Activated CD4-positive, alpha-beta memory T cell treated with anti-CD3 and anti-CD28 coated beads for 36 hours (primary cell): ENCODE measurements around the gene SELENOF. TPM values are rescaled to one million over a fixed set of nuclear protein-coding genes. Genes with fewer than 3 reads are reported as not detected.
"Not testable (repeated sequence)": the region's sequence is repeated elsewhere in the genome, so short reads cannot be mapped to it uniquely, and the experiment has no call there.

Source experiments
- CTCF ChIA-PET: fragments of 350-600 bp; sonication (Branson Sonifier 250); formaldehyde crosslinking; loops from one replicate; lab custom pipeline; 2021; ENCODE audit warnings: antibody characterized with exemption, inconsistent platforms; lab: Charles Lee
- POLR2A ChIA-PET: fragments of 350-600 bp; sonication (Branson Sonifier 250); formaldehyde crosslinking; loops from one replicate; lab custom pipeline; 2021; ENCODE audit warnings: antibody characterized with exemption; lab: Charles Lee
- DNase-seq: peaks from one replicate; pipeline ENCODE4 v3.0.0-alpha.2; 2020
- H3K27ac Mint-ChIP-seq: one replicate; pipeline ENCODE4 v1.8.0; 2021; ENCODE audit warnings: mixed read lengths
- H3K27me3 Mint-ChIP-seq: one replicate; pipeline ENCODE4 v1.8.0; 2021; ENCODE audit warnings: mixed read lengths
- H3K36me3 Mint-ChIP-seq: one replicate; pipeline ENCODE4 v1.8.0; 2021; ENCODE audit warnings: mixed read lengths
- H3K4me1 Mint-ChIP-seq: one replicate; pipeline ENCODE4 v1.8.0; 2021; ENCODE audit warnings: low read depth, mixed read lengths
- H3K4me3 Mint-ChIP-seq: one replicate; pipeline ENCODE4 v1.8.0; 2021; ENCODE audit warnings: mild to moderate bottlenecking, mixed read lengths
- H3K9me3 Mint-ChIP-seq: one replicate; pipeline ENCODE4 v1.8.0; 2021; ENCODE audit warnings: mixed read lengths
- intact Hi-C: fragments of 100-400 bp; cut with micrococcal nuclease; formaldehyde crosslinking; loops from one replicate; pipeline ENCODE4 v1.15.1; 2023
- total RNA-seq, 2 experiments: library from RNA; stranded (reverse); gene quantifications; one replicate each; pipeline ENCODE4 v1.2.3, GENCODE V29; 2021

The SELENOF gene
- total RNA-seq, 2 experiments from 2014 or later: 127 to 139 TPM

GRCh38 chr1:86871001-86871400 is 42.9 kb downstream of the SELENOF start:
- no peaks in the 10 kb centered on the region for H3K9me3 Mint-ChIP-seq
- ChIA-PET POLR2A (no interaction called here), CTCF (interaction anchor here (1.4 kb wide), 1 partner anchor 13 kb away, joined by 3 read pairs; no protein-coding TSS in a partner anchor)
- no peaks in the 10 kb centered on the region for H3K27me3 Mint-ChIP-seq
- peaks cover 9% of the 10 kb centered on the region for H3K36me3 Mint-ChIP-seq
- intact Hi-C loops: no loop called here
- peaks cover 18% of the 10 kb centered on the region for H3K4me1 Mint-ChIP-seq
- no peak for DNase-seq
- no peak overlapping the region for H3K4me3 Mint-ChIP-seq
- no peak overlapping the region for H3K27ac Mint-ChIP-seq

- CTCF ChIA-PET: no interaction called here
These were observed 45.4 kb downstream of the SELENOF start for GRCh38 chr1:86868477-86868876.

GRCh38 chr1:86867278-86867677 is 46.6 kb downstream of the SELENOF start:
- POLR2A ChIA-PET, CTCF ChIA-PET, DNase-seq, H3K9me3 Mint-ChIP-seq, H3K27ac Mint-ChIP-seq, H3K36me3 Mint-ChIP-seq, H3K27me3 Mint-ChIP-seq, H3K4me3 Mint-ChIP-seq: not testable (repeated sequence)
- intact Hi-C loops: loop anchor here (5.0 kb wide), 1 partner anchor 45 kb away; the partner anchor contains the start of genes HS2ST1 and SELENOF
- peaks cover 18% of the 10 kb centered on the region for H3K4me1 Mint-ChIP-seq

More at GRCh38 chr1:86868477-86868876, 45.4 kb downstream of the SELENOF start:
- Mint-ChIP-seq H3K9me3 (no peaks in the 10 kb centered on the region), H3K4me1 (peaks cover 18% of the 10 kb centered on the region), H3K27me3 (no peaks in the 10 kb centered on the region), H3K36me3 (peaks cover 5% of the 10 kb centered on the region), H3K27ac (peak overlapping the region; percentile 21), H3K4me3 (no peak overlapping the region)
- intact Hi-C loops: loop anchor here (5.0 kb wide), 1 partner anchor 44 kb away; the partner anchor contains the start of genes HS2ST1 and SELENOF
- no peak for DNase-seq
- POLR2A ChIA-PET: no interaction called here

GRCh38 chr1:86866665-86867064 is 47.3 kb downstream of the SELENOF start:
- H3K9me3 Mint-ChIP-seq: no peaks in the 10 kb centered on the region
- CTCF ChIA-PET: no interaction called here
- H3K27me3 Mint-ChIP-seq: no peaks in the 10 kb centered on the region
- intact Hi-C loops: loop anchor here (5.0 kb wide), 1 partner anchor 46 kb away; the partner anchor contains the start of genes HS2ST1 and SELENOF
- peaks cover 4% of the 10 kb centered on the region for H3K36me3 Mint-ChIP-seq
- no peak overlapping the region for H3K27ac Mint-ChIP-seq
- H3K4me3 Mint-ChIP-seq: no peak overlapping the region
- no peak for DNase-seq
- POLR2A ChIA-PET: no interaction called here
- peaks cover 18% of the 10 kb centered on the region for H3K4me1 Mint-ChIP-seq

- H3K4me1 Mint-ChIP-seq: peaks cover 18% of the 10 kb centered on the region
- H3K27ac Mint-ChIP-seq: no peak overlapping the region
- ChIA-PET CTCF (no interaction called here), POLR2A (no interaction called here)
- H3K36me3 Mint-ChIP-seq: peaks cover 6% of the 10 kb centered on the region
- no peaks in the 10 kb centered on the region for H3K27me3 Mint-ChIP-seq
- DNase-seq: peak; percentile 20
- intact Hi-C loops: loop anchor here (5.0 kb wide), 1 partner anchor 46 kb away; the partner anchor contains the start of genes HS2ST1 and SELENOF
- H3K9me3 Mint-ChIP-seq: no peaks in the 10 kb centered on the region
- H3K4me3 Mint-ChIP-seq: no peak overlapping the region
These were observed 47.8 kb downstream of the SELENOF start for GRCh38 chr1:86865973-86866637.

GRCh38 chr1:86862920-86863319 is 51.0 kb downstream of the SELENOF start:
- ChIA-PET CTCF (interaction anchor here (0.6 kb wide), 1 partner anchor 9 kb away, joined by 5 read pairs; no protein-coding TSS in a partner anchor), POLR2A (no interaction called here)
- Mint-ChIP-seq H3K4me1 (peaks cover 10% of the 10 kb centered on the region), H3K4me3 (no peak overlapping the region), H3K27me3 (no peaks in the 10 kb centered on the region), H3K36me3 (peaks cover 7% of the 10 kb centered on the region), H3K9me3 (no peaks in the 10 kb centered on the region), H3K27ac (no peak overlapping the region)
- no peak for DNase-seq
- intact Hi-C loops: no loop called here

GRCh38 chr1:86861424-86861823 is 52.5 kb downstream of the SELENOF start:
- Mint-ChIP-seq H3K4me3 (no peak overlapping the region), H3K4me1 (peaks cover 4% of the 10 kb centered on the region), H3K27me3 (no peaks in the 10 kb centered on the region), H3K27ac (no peak overlapping the region), H3K36me3 (peaks cover 4% of the 10 kb centered on the region), H3K9me3 (no peaks in the 10 kb centered on the region)
- ChIA-PET POLR2A (interaction anchor here (0.6 kb wide), 1 partner anchor 1340 kb away, joined by 4 read pairs; no protein-coding TSS in a partner anchor), CTCF (no interaction called here)
- intact Hi-C loops: no loop called here
- no peak for DNase-seq

- ChIA-PET POLR2A (no interaction called here), CTCF (no interaction called here)
- H3K27ac Mint-ChIP-seq: no peak overlapping the region
These were observed 53.5 kb downstream of the SELENOF start for GRCh38 chr1:86860424-86860823.

GRCh38 chr1:86860020-86860419 is 53.9 kb downstream of the SELENOF start:
- no peaks in the 10 kb centered on the region for H3K9me3 Mint-ChIP-seq
- POLR2A ChIA-PET: no interaction called here

More at GRCh38 chr1:86860424-86860823, 53.5 kb downstream of the SELENOF start:
- no peaks in the 10 kb centered on the region for H3K9me3 Mint-ChIP-seq
- intact Hi-C loops: no loop called here
- H3K36me3 Mint-ChIP-seq: peaks cover 2% of the 10 kb centered on the region
- no peaks in the 10 kb centered on the region for H3K27me3 Mint-ChIP-seq
- DNase-seq: no peak
- no peaks in the 10 kb centered on the region for H3K4me1 Mint-ChIP-seq
- no peak overlapping the region for H3K4me3 Mint-ChIP-seq

GRCh38 chr1:86858524-86859261 is 55.2 kb downstream of the SELENOF start:
- Mint-ChIP-seq H3K36me3 (peaks cover 2% of the 10 kb centered on the region), H3K4me3 (no peak overlapping the region), H3K27ac (no peak overlapping the region), H3K27me3 (no peaks in the 10 kb centered on the region), H3K9me3 (no peaks in the 10 kb centered on the region), H3K4me1 (no peaks in the 10 kb centered on the region)
- ChIA-PET POLR2A (interaction anchor here (1.2 kb wide), 1 partner anchor 31 kb away, joined by 4 read pairs; no protein-coding TSS in a partner anchor), CTCF (interaction anchor here (1.2 kb wide), 1 partner anchor 12 kb away, joined by 3 read pairs; no protein-coding TSS in a partner anchor)
- DNase-seq: no peak
- intact Hi-C loops: no loop called here

More at GRCh38 chr1:86860020-86860419, 53.9 kb downstream of the SELENOF start:
- Mint-ChIP-seq H3K27ac (no peak overlapping the region), H3K4me3 (no peak overlapping the region), H3K36me3 (peaks cover 2% of the 10 kb centered on the region), H3K4me1 (no peaks in the 10 kb centered on the region), H3K27me3 (no peaks in the 10 kb centered on the region)
- CTCF ChIA-PET: no interaction called here
- intact Hi-C loops: no loop called here
- no peak for DNase-seq

GRCh38 chr1:86856196-86856595 is 57.7 kb downstream of the SELENOF start:
- intact Hi-C loops: no loop called here
- no peak for DNase-seq
- H3K36me3 Mint-ChIP-seq: peaks cover 1% of the 10 kb centered on the region
- H3K27ac Mint-ChIP-seq: no peak overlapping the region
- H3K4me3 Mint-ChIP-seq: no peak overlapping the region
- CTCF ChIA-PET: no interaction called here
- POLR2A ChIA-PET: no interaction called here
- no peaks in the 10 kb centered on the region for H3K27me3 Mint-ChIP-seq
- no peaks in the 10 kb centered on the region for H3K9me3 Mint-ChIP-seq
- H3K4me1 Mint-ChIP-seq: no peaks in the 10 kb centered on the region

- no peak overlapping the region for H3K4me3 Mint-ChIP-seq
- no peak for DNase-seq
- H3K4me1 Mint-ChIP-seq: no peaks in the 10 kb centered on the region
- intact Hi-C loops: no loop called here
- H3K9me3 Mint-ChIP-seq: no peaks in the 10 kb centered on the region
- CTCF ChIA-PET: no interaction called here
- H3K27me3 Mint-ChIP-seq: no peaks in the 10 kb centered on the region
- no peak overlapping the region for H3K27ac Mint-ChIP-seq
- POLR2A ChIA-PET: no interaction called here
- no peaks in the 10 kb centered on the region for H3K36me3 Mint-ChIP-seq
These were observed 59.6 kb downstream of the SELENOF start for GRCh38 chr1:86854352-86854751.
